Activated naive CD8-positive, alpha-beta T cell (primary cell): Measurements from ENCODE around the gene ZFP30.
A peak's percentile ranks its signal among the peaks of the same experiment; 100 is the strongest.
"Not testable (repeated sequence)": the region's sequence is repeated elsewhere in the genome, so short reads cannot be mapped to it uniquely, and the experiment has no call there.

Experiments
- H3K27ac Mint-ChIP-seq: one replicate; pipeline ENCODE4 v1.8.0; 2021; ENCODE audit warnings: mixed read lengths
- H3K27me3 Mint-ChIP-seq: one replicate; pipeline ENCODE4 v1.8.0; 2021; ENCODE audit warnings: mixed read lengths
- H3K36me3 Mint-ChIP-seq: one replicate; pipeline ENCODE4 v1.8.0; 2021; ENCODE audit warnings: mixed read lengths
- H3K4me1 Mint-ChIP-seq: one replicate; pipeline ENCODE4 v1.8.0; 2021; ENCODE audit warnings: low read depth, mixed read lengths
- H3K4me3 Mint-ChIP-seq: one replicate; pipeline ENCODE4 v1.8.0; 2021; ENCODE audit warnings: mild to moderate bottlenecking, mixed read lengths
- H3K9me3 Mint-ChIP-seq: one replicate; pipeline ENCODE4 v1.8.0; 2021; ENCODE audit warnings: low read depth, mixed read lengths

ZFP30 gene

GRCh38 chr19:37655301-37655688 is at the start of gene ZFP30:
Gene ZFP30 (minus strand): TSS chr19:37655465. CDS start chr19:37647822, 7,643 bp downstream.
- Mint-ChIP-seq H3K4me3 (peak within 1 kb of the TSS; percentile 95), H3K9me3 (no peaks in the 10 kb centered on the region), H3K36me3 (peaks cover 12% of the 10 kb centered on the region), H3K4me1 (peaks cover 34% of the 10 kb centered on the region), H3K27me3 (no peaks in the 10 kb centered on the region), H3K27ac (peak within 1 kb of the TSS; percentile 96)

- Mint-ChIP-seq H3K36me3 (peaks cover 45% of the 10 kb centered on the region), H3K9me3 (peaks cover 32% of the 10 kb centered on the region), H3K27ac (no peak overlapping the region), H3K4me1 (no peaks in the 10 kb centered on the region), H3K4me3 (no peak overlapping the region), H3K27me3 (no peaks in the 10 kb centered on the region)
These were observed 43.8 kb upstream of the ZFP30 start for GRCh38 chr19:37699057-37699456.

- Mint-ChIP-seq H3K4me3 (no peak overlapping the region), H3K4me1 (no peaks in the 10 kb centered on the region), H3K27me3 (no peaks in the 10 kb centered on the region), H3K27ac (no peak overlapping the region), H3K36me3 (peaks cover 40% of the 10 kb centered on the region), H3K9me3 (peaks cover 32% of the 10 kb centered on the region)
These were observed 43.0 kb upstream of the ZFP30 start for GRCh38 chr19:37698216-37698615.

GRCh38 chr19:37695144-37695899 is 40.1 kb upstream of the ZFP30 start:
- Mint-ChIP-seq H3K4me1 (peaks cover 10% of the 10 kb centered on the region), H3K9me3 (peaks cover 18% of the 10 kb centered on the region), H3K36me3 (peaks cover 25% of the 10 kb centered on the region), H3K4me3 (no peak overlapping the region), H3K27me3 (no peaks in the 10 kb centered on the region), H3K27ac (no peak overlapping the region)

GRCh38 chr19:37692956-37693620 is 37.8 kb upstream of the ZFP30 start:
- peaks cover 11% of the 10 kb centered on the region for H3K36me3 Mint-ChIP-seq
- H3K4me3 Mint-ChIP-seq, result peak overlapping the region; percentile 60
- no peak overlapping the region for H3K27ac Mint-ChIP-seq
- H3K9me3 Mint-ChIP-seq, result peaks cover 6% of the 10 kb centered on the region
- H3K4me1 Mint-ChIP-seq, result peaks cover 10% of the 10 kb centered on the region
- no peaks in the 10 kb centered on the region for H3K27me3 Mint-ChIP-seq

GRCh38 chr19:37691881-37692504 is 36.7 kb upstream of the ZFP30 start:
- H3K27ac Mint-ChIP-seq, result peak overlapping the region; percentile 96
- peaks cover 7% of the 10 kb centered on the region for H3K36me3 Mint-ChIP-seq
- H3K27me3 Mint-ChIP-seq, result no peaks in the 10 kb centered on the region
- H3K9me3 Mint-ChIP-seq, result peaks cover 2% of the 10 kb centered on the region
- H3K4me3 Mint-ChIP-seq, result peak overlapping the region; percentile 92
- peaks cover 10% of the 10 kb centered on the region for H3K4me1 Mint-ChIP-seq

GRCh38 chr19:37683520-37683919 is 28.3 kb upstream of the ZFP30 start:
- H3K4me3 Mint-ChIP-seq, result no peak overlapping the region
- peaks cover 11% of the 10 kb centered on the region for H3K9me3 Mint-ChIP-seq
- no peaks in the 10 kb centered on the region for H3K4me1 Mint-ChIP-seq
- peaks cover 36% of the 10 kb centered on the region for H3K36me3 Mint-ChIP-seq
- H3K27ac Mint-ChIP-seq, result no peak overlapping the region
- H3K27me3 Mint-ChIP-seq, result no peaks in the 10 kb centered on the region

GRCh38 chr19:37669450-37669914 is 14.2 kb upstream of the ZFP30 start:
- H3K9me3 Mint-ChIP-seq, result peaks cover 14% of the 10 kb centered on the region

GRCh38 chr19:37657157-37657556 is 1.9 kb upstream of the ZFP30 start:
- H3K9me3 Mint-ChIP-seq, H3K27me3 Mint-ChIP-seq: not testable (repeated sequence)
- Mint-ChIP-seq H3K36me3 (peaks cover 14% of the 10 kb centered on the region), H3K27ac (peak overlapping the region; percentile 69), H3K4me1 (peaks cover 34% of the 10 kb centered on the region), H3K4me3 (peak overlapping the region; percentile 95)

More at GRCh38 chr19:37669450-37669914, 14.2 kb upstream of the ZFP30 start:
- no peak overlapping the region for H3K4me3 Mint-ChIP-seq
- H3K27ac Mint-ChIP-seq, result no peak overlapping the region
- H3K27me3 Mint-ChIP-seq, result no peaks in the 10 kb centered on the region
- no peaks in the 10 kb centered on the region for H3K4me1 Mint-ChIP-seq
- H3K36me3 Mint-ChIP-seq, result peaks cover 28% of the 10 kb centered on the region

- Mint-ChIP-seq H3K4me3 (peak overlapping the region; percentile 95), H3K36me3 (peaks cover 13% of the 10 kb centered on the region), H3K27ac (peak overlapping the region; percentile 96), H3K4me1 (peaks cover 34% of the 10 kb centered on the region), H3K9me3 (no peaks in the 10 kb centered on the region), H3K27me3 (no peaks in the 10 kb centered on the region)
These were observed 565 bp upstream of the ZFP30 start for GRCh38 chr19:37655689-37656371.

GRCh38 chr19:37654629-37655300 is 500 bp downstream of the ZFP30 start:
- H3K27me3 Mint-ChIP-seq, result no peaks in the 10 kb centered on the region
- peak overlapping the region; percentile 81 for H3K27ac Mint-ChIP-seq
- peaks cover 34% of the 10 kb centered on the region for H3K4me1 Mint-ChIP-seq
- no peaks in the 10 kb centered on the region for H3K9me3 Mint-ChIP-seq
- H3K4me3 Mint-ChIP-seq, result peak overlapping the region; percentile 95
- peaks cover 12% of the 10 kb centered on the region for H3K36me3 Mint-ChIP-seq

- no peaks in the 10 kb centered on the region for H3K9me3 Mint-ChIP-seq
- H3K4me1 Mint-ChIP-seq, result peaks cover 34% of the 10 kb centered on the region
- H3K36me3 Mint-ChIP-seq, result peaks cover 9% of the 10 kb centered on the region
- H3K27me3 Mint-ChIP-seq, result no peaks in the 10 kb centered on the region
- peak overlapping the region; percentile 81 for H3K27ac Mint-ChIP-seq
- peak overlapping the region; percentile 95 for H3K4me3 Mint-ChIP-seq
These were observed 1.1 kb downstream of the ZFP30 start for GRCh38 chr19:37654118-37654517.

- no peaks in the 10 kb centered on the region for H3K27me3 Mint-ChIP-seq
- H3K4me3 Mint-ChIP-seq, result no peak overlapping the region
- H3K27ac Mint-ChIP-seq, result no peak overlapping the region
- peaks cover 45% of the 10 kb centered on the region for H3K36me3 Mint-ChIP-seq
- no peaks in the 10 kb centered on the region for H3K4me1 Mint-ChIP-seq
- H3K9me3 Mint-ChIP-seq, result peaks cover 38% of the 10 kb centered on the region
These were observed 19.9 kb downstream of the ZFP30 start for GRCh38 chr19:37635076-37636056.
